22Rv1 (cell line): ENCODE measurements around the gene DFFB.

Experiments used
- ZFX ChIP-seq: fragments of 450-650 bp; IDR thresholded peaks from 2 replicates; pipeline ENCODE4 v1.6.1; 2017; ENCODE audit warnings: antibody characterized with exemption, borderline replicate concordance
- TF ChIP-seq, protein P1 (sequence below): fragments of 450-650 bp; IDR thresholded peaks from 2 replicates; pipeline ENCODE4 v1.5.1; 2017; ENCODE audit warnings: mild to moderate bottlenecking

GRCh38 chr1:3885611-3886010 is 28.3 kb downstream of the DFFB start:
- TF ChIP-seq, protein P1, sequence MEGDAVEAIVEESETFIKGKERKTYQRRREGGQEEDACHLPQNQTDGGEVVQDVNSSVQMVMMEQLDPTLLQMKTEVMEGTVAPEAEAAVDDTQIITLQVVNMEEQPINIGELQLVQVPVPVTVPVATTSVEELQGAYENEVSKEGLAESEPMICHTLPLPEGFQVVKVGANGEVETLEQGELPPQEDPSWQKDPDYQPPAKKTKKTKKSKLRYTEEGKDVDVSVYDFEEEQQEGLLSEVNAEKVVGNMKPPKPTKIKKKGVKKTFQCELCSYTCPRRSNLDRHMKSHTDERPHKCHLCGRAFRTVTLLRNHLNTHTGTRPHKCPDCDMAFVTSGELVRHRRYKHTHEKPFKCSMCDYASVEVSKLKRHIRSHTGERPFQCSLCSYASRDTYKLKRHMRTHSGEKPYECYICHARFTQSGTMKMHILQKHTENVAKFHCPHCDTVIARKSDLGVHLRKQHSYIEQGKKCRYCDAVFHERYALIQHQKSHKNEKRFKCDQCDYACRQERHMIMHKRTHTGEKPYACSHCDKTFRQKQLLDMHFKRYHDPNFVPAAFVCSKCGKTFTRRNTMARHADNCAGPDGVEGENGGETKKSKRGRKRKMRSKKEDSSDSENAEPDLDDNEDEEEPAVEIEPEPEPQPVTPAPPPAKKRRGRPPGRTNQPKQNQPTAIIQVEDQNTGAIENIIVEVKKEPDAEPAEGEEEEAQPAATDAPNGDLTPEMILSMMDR = no peak
- TF ChIP-seq ZFX = no peak
